ENCODE data around the gene SLC7A4.

The SLC7A4 gene

DNA sequence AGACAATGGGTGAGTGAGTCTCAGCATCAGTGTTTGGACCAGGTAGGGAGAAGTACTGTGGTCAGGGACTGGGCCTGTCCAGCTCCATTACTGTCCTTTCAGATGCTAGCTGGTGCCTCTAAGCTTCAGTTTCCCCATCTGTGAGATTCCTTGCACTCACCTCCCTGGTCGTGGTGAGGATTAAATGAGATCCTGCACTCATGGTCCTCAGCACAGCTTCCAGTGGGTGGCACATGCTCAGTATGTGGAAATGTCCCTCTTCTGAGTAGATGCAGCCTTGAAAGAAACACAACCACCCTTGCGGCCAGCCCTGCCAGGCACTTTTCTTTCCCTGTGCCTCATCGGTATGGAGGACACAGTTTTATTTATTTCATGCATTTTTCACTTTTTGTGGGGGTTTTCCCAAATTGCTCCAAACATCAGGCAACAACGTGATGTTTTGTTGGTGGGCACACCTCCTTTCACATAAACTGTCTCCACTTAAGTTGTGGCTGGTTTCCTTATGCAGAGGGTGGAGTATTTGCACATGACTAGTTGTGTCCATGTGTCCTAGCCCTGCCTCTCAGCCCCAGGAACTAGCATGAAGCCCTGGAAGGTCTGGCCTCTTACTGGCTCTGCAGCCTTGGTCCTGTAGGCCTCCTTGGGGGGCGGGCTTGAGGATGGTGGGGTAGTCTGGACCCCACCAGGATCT, 49.1 kb downstream of the SLC7A4 start:
- no peaks in the 10 kb centered on the region for H3K27me3 Mint-ChIP-seq (ENCODE audit: low read depth)
- H3K27ac Mint-ChIP-seq = peak overlapping the region; percentile 82
- H3K4me1 Mint-ChIP-seq (ENCODE audit: low read depth) = peaks cover 29% of the 10 kb centered on the region
- H3K4me3 Mint-ChIP-seq = peak overlapping the region; percentile 93
- H3K9me3 Mint-ChIP-seq = peaks cover 9% of the 10 kb centered on the region
- H3K36me3 Mint-ChIP-seq (ENCODE audit: low read depth) = peaks cover 11% of the 10 kb centered on the region

DNA sequence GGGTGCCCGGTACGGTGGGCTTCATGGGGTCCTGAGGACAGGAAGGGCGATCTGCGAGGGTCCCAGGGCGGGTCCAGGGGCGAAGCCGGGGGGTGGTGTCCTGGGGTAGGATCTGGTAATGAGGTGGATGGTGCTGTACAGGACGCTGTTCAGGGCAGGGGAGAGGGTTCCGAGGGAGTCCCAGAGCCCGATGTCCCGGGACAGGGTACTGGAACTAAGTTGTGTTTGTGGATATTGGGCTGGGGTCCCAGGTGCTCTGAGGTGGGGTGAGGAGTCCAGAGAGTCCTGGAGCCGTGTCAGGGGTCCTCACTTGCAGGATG, 49.8 kb downstream of the SLC7A4 start:
- Mint-ChIP-seq H3K36me3 (ENCODE audit: low read depth) (peaks cover 8% of the 10 kb centered on the region), H3K4me1 (ENCODE audit: low read depth) (peaks cover 29% of the 10 kb centered on the region), H3K9me3 (peaks cover 12% of the 10 kb centered on the region), H3K4me3 (peak overlapping the region; percentile 93), H3K27ac (peak overlapping the region; percentile 82), H3K27me3 (ENCODE audit: low read depth) (no peaks in the 10 kb centered on the region)

DNA sequence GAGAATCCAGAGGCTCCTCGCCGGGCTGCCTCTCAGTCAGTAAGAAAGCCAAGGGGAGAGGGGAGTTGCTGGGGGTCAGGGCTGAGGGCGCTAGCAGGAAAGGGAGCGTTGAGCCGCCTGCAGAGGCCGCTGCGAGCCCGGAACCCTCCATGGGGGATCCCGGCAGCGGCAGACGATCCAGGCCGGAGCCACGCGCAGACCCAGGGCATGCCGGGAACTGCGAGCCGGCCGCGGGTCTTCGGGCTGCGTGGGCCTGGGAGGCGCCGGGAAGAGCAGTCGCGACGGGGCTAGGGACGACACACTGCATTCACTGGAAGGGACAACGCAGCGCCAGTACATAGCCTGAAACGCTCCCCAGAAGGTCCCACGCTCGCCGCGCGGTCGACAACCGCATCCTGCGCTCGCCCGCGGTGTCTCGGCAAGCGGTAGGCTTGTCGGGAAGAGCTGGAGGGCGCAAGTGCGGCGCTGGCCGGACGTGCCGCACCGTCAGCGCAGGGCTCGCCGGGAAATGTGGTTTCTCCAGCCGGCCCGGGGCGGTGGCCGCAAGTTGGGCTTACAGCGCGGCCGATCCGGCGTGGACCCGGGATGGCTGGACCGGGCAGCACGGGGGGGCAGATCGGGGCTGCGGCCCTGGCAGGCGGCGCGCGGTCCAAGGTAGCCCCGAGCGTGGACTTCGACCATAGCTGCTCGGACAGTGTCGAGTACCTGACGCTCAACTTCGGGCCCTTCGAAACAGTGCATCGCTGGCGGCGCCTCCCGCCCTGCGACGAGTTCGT, 50.4 kb downstream of the SLC7A4 start, which contains the start of gene LZTR1:
LZTR1 (plus strand) TSS at position 511 of the 776 bp plus-strand sequence; CDS start at position 586, 75 bp downstream.
- Mint-ChIP-seq H3K36me3 (ENCODE audit: low read depth) (peaks cover 8% of the 10 kb centered on the region), H3K27me3 (ENCODE audit: low read depth) (no peaks in the 10 kb centered on the region), H3K4me3 (peak within 1 kb of the TSS; percentile 93), H3K27ac (peak within 1 kb of the TSS; percentile 89), H3K9me3 (peaks cover 12% of the 10 kb centered on the region), H3K4me1 (ENCODE audit: low read depth) (peaks cover 29% of the 10 kb centered on the region)

DNA sequence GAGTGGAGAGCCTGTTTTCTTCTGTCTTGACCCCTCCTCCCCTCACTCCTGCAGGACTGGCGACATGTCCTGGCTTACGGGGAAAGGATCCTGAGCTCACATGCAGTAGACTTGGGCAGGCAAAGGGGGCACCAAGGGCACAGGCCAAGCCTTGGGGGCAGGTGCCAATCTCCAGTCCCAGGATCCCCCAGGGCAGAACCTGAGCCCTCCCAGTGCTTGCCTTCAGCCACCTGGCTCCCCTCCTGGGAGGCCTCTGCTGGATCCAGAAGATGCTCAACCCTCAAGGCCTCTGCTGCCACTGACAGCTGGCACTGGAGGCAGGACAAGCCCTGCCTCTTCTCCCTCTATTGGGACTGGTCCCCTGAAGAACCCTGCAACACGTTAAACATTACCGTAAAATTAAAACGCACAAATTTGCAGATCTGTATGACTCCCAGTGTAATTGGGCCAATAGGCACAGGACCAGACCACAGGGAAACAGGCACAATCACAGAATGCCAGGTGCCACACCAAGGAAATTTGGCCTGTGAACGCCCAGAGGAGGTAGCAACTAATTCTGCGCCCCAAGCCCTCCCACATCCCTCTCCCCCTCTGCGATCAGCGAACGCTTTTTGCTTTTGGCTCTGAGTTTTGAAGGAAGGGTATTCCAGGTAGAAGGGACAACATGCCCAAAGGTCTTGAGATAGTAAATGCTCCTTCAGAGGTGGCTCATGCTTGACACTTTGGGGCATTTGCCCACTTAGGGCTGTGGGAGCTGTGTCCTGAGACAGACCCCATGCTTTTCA, 51.2 kb downstream of the SLC7A4 start:
- Mint-ChIP-seq H3K27ac (peak overlapping the region; percentile 89), H3K27me3 (ENCODE audit: low read depth) (no peaks in the 10 kb centered on the region), H3K4me3 (peak overlapping the region; percentile 93), H3K4me1 (ENCODE audit: low read depth) (peaks cover 29% of the 10 kb centered on the region), H3K36me3 (ENCODE audit: low read depth) (peaks cover 3% of the 10 kb centered on the region), H3K9me3 (peaks cover 12% of the 10 kb centered on the region)

DNA sequence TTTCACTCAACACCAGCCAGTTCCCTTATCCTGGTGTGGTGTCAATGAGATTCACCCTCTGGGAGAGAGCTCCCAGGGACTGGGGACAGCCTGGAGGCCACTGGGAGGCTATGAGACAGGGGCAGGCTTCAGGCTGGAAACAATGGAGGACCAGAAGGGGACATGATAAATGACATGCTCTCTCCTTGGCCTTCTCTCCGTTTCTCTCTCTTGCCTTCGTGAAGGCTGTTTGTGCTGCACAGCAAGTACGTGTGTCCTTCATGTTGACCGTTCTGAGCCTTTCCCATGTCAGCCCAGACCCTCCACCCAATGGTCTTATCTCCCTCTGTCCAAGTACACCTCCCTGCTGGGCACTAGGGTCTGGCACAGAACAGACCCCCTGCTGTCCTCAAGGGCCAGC, 51.8 kb downstream of the SLC7A4 start:
- Mint-ChIP-seq H3K27me3 (ENCODE audit: low read depth) (no peaks in the 10 kb centered on the region), H3K36me3 (ENCODE audit: low read depth) (peaks cover 3% of the 10 kb centered on the region), H3K4me1 (ENCODE audit: low read depth) (peaks cover 29% of the 10 kb centered on the region), H3K9me3 (peaks cover 12% of the 10 kb centered on the region), H3K4me3 (no peak overlapping the region), H3K27ac (no peak overlapping the region)

DNA sequence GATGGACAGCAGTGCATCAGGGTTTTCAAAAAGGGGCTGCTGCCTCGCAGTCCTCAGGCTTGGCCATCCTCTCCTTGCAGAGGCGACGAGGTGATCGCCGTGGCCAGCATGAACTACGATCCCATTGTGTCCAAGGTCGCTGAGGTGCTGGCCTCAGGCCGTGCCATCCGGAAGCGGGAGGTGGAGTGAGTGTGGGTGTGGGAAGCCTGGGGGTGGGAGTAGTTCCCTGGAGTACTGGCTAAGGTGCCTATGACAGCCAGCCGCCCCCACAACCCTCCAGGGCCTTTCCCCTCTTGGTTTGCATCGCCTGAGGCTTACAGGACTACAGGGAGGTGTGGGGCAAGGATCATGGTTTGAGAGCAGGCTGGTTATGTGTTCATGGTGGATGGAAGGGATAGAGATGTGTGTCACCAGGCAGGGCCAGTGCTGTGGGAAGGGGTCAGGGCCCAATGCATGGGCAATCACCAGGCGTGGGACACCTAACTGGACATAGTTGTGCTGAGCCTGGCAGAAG, 52.4 kb downstream of the SLC7A4 start:
- Mint-ChIP-seq H3K4me1 (ENCODE audit: low read depth) (peaks cover 29% of the 10 kb centered on the region), H3K27ac (peak overlapping the region; percentile 1), H3K36me3 (ENCODE audit: low read depth) (peaks cover 3% of the 10 kb centered on the region), H3K9me3 (peaks cover 12% of the 10 kb centered on the region), H3K27me3 (ENCODE audit: low read depth) (no peaks in the 10 kb centered on the region), H3K4me3 (no peak overlapping the region)

DNA sequence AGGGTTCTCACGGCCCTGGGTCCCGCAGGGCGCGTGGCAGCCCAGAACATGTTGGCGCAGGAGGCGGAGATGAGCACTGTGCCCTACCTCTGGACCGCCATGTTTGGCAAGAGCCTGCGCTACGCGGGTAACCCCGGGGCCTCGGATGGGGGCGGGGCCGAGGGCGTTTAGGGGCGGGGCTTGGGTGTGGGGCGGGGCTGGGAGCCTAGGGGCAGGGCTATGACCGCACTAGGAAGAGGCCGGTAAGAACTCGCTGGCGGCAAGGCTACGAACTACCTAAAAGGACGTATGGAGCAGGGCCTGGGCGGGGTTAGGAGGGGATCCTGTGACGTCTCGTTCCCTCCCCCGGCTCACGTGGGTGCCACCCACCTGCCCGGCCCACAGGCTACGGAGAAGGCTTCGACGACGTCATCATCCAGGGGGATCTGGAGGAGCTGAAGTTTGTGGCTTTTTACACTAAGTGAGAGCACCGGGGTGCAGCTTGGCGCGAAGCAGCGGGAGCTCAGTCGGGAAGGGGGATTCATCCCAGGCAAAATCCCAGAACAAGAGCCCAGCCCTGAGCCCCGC, 53.0 kb downstream of the SLC7A4 start:
- peak overlapping the region; percentile 55 for H3K4me3 Mint-ChIP-seq
- H3K27ac Mint-ChIP-seq = peak overlapping the region; percentile 57
- peaks cover 3% of the 10 kb centered on the region for H3K36me3 Mint-ChIP-seq (ENCODE audit: low read depth)
- peaks cover 29% of the 10 kb centered on the region for H3K4me1 Mint-ChIP-seq (ENCODE audit: low read depth)
- H3K27me3 Mint-ChIP-seq (ENCODE audit: low read depth) = no peaks in the 10 kb centered on the region
- H3K9me3 Mint-ChIP-seq = peaks cover 12% of the 10 kb centered on the region
